Stimulated activated CD8-positive, alpha-beta memory T cell treated with anti-CD3 and anti-CD28 coated beads, Interleukin-4, amount 100 ng/mL, for 4 hours (primary cell): ENCODE measurements around the gene RPS24.
"Not testable (repeated sequence)": the region's sequence is repeated elsewhere in the genome, so short reads cannot be mapped to it uniquely, and the experiment has no call there.

Experiments
- DNase-seq, 2 donors: peaks; one replicate each; pipeline ENCODE4 v3.0.0-alpha.2; 2020; ENCODE audit warnings: low read depth in 2 of 2, low spot score in 1 of 2

The RPS24 gene

DNA sequence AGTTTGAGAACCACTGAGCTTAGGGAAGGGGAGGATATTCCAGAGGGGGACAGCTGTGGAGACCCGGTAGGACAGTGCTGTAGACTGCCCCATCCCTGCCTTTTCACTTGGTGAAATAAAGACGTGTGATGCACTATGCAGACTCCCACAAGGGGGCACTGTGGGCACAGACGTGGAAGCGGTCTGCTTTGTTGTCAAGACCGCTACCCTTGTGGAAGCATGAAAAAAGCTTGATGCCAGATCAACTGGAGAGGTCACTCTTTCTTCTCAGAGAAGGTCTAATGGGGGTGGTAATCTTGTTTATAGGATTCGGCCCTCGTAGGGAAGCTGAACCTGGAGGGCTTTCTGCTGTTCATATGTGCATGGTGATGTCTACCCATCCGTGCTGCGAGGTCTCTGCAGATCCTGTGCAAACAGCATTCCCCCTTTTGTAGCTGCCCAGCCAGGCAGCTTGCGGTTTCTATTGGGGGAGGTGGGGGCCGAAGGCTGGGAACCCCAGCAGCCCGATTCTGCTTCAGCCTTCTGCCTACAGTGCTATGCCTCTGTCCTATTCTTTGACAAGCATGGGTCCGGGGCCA is 13.7 kb downstream of the RPS24 start:
- peak; percentile 45 to 79 for DNase-seq

DNA sequence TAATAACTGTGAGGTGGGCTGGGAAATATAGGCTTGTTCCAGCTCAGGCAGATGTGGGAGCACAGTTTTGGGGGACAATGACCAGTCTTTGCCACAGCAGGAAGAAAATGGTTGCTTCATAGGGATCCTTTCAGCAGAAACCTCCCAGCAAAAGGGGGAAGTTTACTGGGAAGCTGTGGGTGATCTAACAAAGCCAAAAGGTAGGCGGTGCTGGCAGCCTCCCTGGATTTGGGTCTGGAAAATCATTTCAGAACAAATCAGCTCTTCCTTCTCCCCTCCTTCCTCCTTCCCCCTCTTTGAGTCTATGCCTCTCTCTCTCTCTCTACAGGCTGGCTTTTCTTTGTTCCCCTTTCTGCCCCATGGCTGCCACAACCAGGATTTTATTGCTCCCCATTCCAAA is 16.2 kb downstream of the RPS24 start:
- no peak for DNase-seq

DNA sequence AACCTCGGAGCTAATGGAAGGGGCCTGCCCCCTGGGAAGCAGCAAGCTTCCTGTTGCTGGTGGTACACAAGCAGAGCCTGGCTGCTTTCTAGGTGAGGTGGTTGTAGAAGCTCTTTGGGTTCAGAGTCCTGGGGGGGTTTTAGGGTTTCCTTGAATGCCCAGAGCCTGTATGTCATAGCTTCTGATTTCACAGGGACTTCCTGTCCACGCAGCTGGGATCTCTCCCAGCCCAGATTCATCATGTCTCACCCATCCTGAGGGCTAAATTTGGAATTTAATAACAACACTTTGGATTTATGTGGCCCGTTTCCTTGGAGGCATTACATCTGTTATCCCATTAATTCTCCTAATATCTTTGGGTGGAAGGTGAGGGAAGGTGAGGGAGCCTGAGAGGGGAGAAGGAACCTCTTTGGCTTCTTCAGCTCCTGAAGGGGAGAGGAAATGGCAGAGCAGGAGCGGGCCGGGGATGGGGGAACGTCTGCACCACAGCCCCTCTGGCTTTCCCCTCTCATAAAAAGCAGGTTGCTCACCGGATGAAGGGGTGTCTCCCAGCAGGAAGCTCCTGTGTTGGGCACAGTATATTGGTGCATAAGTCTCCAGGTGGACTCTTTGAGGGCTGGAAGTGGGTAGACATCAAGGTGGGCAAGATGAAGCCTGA is 19.7 kb downstream of the RPS24 start:
- no peak for DNase-seq

DNA sequence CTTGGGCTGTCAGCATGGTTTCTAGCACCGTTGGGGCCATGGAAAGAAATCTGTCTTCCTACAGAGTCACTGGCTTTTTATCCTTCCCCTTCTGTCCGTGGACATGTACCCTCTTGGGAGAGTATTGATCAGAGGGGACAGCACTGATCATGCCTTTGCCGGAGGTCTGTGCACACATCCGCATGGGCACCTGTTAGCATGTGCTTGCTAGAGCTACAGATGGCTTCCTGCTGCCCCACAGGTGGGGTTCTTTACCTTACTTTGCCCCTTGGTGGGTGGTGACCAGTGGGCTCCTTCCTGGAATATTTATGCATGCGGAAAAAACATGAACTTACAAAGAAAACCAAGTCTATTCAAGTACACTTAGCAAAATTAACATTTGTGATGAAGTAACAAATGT is 24.9 kb downstream of the RPS24 start:
- no peak for DNase-seq

DNA sequence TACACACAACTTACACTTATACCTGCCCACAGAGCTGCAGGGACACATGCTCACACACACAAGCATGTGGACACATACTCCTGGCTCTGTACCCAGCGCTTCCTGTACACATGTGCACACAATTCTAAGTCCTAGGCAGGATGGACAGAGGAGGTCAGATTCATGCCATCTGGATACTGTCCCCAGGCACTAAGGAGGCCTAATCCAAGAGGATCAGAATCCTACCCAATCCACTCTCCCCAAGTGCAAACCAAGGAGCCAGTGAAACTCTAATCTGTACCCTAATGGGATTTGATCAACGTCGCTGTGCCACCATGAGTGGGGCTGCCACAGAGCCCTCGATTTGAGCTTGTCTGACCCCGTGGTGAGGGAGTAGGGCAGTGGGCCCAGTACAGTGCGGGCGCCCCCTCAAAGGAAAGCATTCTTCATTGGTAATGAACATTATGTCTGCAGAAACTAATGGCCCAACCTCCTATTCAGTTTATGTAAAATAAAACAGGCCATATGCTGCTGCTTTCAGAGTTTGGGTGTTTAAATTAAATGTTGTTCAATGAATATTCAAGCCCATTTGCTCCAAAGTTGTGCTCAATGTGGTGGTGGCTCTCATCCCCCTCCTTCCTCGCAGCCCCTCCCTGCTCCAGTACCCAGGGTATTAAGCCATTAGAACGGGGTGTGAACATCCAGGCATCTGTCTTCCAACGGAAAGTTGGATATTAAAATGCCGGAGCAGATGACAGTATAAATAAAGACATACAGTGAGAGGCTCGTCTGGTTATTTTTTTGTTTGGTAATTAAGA is 26.4 kb downstream of the RPS24 start:
- no peak for DNase-seq

DNA sequence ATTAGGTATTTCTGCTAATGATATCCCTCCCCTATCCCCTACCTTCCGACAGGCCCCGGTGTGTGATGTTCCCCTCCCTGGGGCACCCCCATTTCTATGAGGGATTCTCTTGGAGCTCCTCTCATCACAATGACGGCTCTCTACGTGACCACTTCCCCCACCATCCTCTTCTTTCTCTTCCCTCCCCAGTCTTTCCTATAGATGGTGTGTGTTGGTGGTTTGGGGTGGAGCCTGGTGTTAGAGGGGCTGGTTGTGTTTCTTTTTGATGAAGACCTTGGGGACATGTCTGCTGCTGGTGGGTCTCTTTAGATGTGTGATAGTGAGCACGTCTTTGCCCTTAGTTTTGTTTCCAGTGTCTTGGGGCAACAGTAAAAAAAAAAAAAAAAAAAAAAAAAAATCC is 28.6 kb downstream of the RPS24 start:
- DNase-seq, result no peak

DNA sequence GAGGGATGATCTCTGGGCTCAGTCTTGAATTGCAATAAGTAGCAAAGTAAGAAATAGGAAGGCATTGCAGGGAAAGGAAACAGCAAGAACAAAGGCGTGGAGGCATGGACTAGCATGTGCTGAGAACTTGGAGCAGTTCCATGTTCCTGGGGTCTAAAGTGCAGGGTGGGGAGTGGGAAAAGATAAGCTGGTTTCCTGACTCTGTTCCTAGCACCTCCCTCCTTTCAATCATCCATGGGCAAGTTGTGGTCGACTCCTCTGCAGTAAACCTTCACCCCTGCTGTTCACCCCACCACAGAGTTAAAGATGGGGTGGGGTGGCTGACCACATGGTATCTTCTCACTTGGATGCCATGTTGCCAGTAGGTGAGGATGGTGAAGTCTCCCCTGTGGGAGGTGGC is 29.6 kb downstream of the RPS24 start:
- DNase-seq, result no peak

DNA sequence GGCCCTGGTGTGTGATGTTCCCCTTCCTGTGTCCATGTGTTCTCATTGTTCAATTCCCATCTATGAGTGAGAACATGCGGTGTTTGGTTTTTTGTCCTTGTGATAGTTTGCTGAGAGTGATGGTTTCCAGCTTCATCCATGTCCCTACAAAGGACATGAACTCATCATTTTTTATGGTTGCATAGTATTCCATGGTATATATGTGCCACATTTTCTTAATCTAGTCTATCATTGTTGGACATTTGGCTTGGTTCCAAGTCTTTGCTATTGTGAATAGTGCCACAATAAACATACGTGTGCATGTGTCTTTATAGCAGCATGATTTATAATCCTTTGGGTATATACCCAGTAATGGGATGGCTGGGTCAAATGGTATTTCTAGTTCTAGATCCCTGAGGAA is 31.3 kb downstream of the RPS24 start:
- DNase-seq, result not testable (repeated sequence)

DNA sequence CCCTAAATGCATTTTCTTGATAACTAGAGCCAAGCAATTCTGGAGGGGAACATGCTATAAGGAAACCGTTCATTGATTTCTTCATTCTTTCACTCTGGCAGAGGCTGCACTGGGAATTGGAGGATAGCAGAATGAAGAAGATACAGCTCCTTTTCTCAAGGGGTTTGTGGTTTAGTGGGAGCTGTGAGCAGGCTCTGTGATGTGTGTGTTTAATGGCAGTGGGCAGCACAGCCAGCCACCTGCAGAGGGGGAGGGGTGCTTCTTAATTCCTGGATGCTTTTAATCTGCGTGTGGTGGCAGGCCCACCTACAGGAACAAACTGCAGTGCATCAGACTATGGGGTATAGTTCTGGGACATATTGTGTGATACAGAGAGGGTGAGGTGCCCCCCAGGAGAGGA is 31.9 kb downstream of the RPS24 start:
- DNase-seq, result no peak

DNA sequence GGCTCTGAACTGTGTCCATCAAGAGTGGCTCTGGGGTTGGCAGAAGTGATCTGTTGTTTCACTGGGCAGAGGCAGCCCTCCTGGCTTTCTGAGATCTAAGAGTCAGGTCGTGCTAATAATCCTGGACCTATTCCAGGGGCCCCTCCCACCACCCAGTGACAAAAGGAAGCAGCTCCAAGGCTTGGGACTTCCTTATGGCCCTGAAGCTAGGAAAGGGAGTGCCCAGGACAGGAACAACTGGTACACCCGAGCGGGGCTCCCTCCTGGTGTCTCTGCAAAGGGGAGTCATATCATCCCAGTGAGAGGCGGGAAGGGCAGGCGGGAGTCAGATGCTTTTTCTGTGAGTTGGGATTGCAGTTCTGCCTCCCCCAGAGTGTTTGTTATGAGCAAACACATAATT is 32.3 kb downstream of the RPS24 start:
- DNase-seq, result no peak

DNA sequence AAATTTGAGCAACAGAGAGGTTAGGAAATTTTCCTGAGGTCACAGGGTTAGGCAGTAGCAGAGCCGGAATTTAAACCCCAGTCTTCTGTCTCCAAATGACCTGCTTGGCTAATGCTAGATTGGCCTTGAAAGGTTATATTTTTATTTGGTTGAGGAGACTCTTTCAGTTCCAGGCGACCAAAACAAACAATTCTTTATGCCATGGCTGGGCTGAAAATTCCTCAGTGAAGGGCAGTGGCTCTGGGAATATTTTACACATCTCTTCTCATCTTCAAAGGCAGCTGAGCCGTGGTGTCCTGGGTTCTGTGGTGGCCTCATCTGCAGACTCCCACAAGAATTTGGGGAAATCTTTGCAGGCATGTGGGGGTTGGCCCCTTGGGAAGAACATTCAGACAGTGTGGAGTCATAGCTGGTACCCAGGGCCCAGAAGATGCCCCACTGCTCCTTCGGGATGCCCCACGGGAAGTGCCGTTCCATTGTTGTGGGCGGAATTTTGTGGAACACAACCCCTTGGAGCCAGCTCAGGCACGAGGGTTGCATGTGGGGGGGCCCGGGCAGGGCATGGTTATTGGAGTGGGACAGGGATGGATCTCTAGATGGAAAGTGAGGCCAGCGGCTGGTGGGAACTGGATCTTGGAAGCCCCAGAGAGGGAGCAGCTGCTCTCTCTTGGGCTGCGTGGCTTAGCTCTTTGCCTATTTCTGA is 33.2 kb downstream of the RPS24 start:
- DNase-seq, result no peak

DNA sequence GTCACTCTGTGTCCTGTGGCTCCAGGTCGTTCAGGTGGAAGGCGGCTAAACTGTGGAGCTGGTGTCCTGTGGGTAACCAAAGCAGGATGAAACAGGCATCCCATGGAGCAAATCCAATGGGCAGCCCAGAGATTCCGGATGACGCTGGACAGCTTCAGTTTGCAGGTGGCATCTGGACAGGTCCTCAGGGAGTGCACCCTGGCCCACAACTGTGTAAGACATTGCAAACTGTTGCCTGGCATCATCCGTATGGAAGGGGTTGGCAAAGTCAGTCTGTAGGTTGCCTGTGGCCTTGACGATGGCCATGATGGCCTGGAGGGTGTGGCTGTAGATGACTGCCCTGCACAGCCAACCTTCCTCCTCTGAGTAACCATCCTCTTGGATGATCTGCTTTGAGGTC is 35.5 kb downstream of the RPS24 start:
- no peak for DNase-seq

DNA sequence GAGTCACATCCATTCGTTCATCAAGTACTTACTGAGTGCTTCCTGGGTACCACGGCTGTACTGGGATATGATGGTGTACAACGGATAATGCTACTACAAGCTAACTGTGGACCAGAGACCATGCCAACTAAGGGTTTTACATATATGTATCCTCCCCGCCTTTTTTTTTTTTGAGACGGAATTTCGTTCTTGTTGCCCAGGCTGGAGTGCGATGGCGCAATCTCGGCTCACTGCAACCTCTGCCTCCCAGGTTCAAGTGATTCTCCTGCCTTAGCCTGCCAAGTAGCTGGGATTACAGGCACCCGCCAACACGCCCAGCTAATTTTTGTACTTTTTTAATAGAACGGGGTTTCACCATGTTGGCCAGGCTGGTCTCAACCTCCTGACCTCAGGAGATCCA is 36.4 kb downstream of the RPS24 start:
- not testable (repeated sequence) for DNase-seq

DNA sequence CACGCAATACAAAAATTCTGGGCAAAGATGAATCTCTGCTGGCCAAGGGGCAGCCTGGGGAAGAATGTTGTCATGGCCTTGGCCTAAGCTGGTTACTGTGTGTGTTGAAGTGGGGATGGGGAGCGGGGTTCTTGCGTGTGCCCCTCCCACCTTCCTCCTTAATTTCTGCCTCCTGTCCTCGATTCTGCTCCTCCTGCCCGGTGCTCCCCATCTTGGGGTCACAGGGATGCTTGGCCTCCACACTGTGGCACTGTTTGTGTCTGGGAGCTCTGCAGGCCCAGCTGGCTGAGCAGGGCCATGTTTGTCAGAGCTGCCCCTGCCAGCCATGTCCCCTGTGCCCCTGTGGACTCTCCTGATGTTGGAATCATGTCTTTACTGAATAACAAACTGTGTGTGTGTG is 37.1 kb downstream of the RPS24 start:
- DNase-seq, result no peak

DNA sequence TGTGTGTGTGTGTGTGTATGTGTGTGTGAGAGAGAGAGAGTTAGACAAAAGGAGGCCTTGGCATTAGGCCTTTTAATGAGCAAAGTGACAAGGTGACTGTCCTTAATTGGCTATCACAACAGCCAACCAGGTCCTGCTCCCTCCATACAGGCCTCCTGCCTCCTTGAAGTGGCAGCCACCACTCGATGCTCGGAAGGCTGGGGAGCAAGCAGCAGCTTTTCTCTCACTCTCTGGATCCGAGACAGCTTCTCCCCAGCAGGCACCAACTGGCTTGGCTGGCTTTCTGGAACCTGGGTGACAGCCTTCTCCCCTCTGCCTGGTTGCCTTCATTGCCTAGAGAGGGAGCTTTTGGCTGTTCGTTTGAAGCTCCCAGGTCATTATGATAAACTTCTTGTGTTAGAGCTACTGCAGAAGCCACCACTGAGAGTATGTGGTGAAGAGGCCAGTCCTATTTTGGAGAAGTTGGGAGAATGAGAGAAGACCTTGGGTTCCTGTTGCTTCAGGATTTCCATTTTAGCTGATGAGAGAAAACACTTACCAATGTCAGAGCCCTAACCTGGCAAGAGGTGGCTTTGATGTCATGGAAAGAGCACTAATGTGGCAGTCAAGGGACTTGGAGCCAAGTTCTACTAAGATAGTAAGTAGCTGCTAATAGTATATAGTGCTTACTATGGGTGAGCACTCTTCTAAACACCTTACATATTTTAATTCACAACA is 37.6 kb downstream of the RPS24 start:
- no peak for DNase-seq

DNA sequence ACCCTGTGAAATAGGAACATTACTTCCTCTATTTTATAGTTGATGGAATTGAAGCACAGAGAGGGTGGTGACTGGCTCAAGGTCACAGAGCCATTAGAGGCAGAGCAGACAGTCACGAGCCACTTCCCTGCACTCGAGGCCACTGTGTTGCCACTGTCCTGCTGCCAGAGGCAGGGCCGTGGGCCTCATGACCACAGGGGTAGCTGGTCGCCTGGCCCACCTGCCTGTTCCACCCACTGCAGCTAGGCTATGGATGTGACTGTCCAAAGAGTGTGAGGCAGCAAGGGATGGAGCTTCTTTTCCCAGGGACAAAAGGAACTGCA is 38.2 kb downstream of the RPS24 start:
- no peak for DNase-seq

DNA sequence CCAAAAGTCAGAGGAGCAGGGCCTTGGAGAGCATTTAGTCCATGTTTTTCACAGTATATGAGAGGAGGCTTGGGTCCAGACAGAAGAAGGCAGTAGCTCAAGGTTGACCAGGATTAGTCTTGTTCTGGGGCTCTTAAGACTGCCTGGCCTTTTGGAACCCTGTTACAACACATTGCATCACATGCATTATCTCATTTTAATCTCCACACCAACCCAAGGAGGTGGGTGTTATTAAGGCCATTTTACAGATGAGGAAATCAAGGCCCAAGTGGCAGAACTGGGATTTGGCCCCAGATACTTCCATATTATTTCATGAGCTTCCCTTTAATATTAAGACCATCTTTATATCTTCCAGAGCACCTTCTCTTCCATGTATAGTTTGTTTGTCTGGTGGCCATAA is 38.8 kb downstream of the RPS24 start:
- DNase-seq, result no peak

DNA sequence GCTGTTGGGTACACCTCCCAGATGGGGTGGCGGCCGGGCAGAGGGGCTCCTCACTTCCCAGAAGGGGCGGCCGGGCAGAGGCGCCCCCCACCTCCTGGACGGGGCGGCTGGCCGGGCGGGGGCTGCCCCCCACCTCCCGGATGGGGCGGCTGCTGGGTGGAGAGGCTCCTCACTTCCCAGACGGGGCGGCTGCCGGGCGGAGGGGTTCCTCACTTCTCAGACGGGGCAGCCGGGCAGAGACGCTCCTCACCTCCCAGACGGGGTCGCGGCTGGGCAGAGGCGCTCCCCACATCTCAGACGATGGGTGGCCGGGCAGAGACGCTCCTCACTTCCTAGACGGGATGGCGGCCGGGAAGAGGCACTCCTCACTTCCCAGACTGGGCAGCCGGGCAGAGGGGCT is 42.1 kb downstream of the RPS24 start:
- DNase-seq, result not testable (repeated sequence)

DNA sequence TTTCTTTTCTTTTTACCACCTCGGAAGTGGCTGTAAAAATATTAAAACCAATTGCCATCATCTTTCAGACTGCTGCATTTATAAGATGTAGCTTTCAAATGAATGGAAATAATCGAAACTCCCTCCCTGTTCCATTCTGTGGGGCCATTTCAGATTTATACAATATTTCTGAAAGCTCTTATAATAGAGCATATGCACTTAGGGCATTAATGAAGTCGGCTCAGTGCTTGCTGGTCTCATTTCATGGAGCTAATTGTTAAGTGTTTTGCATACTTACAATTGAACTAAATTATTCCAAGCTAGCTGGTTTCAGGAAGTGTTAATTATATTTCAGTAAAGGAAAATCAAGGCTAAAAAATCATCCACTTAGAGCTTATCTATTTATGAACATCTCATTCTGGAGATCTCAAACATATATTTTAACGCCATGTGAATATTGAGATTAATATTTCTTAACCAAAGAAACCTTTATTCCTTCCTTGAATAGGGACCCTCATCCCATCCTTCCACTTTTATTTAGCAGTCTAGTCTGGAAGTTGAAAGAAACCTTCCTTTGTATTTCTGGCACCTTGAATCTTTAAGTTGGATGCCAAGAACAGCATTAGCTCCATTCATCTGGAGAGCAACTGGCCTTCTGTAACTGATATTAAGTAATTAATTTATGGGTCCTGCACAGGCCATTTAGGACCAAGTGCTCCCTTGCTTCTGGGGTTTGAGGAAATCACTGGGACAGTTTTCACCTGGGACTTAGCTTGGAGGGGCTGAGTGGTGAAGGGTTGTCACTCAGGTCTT is 45.1 kb downstream of the RPS24 start:
- no peak for DNase-seq

DNA sequence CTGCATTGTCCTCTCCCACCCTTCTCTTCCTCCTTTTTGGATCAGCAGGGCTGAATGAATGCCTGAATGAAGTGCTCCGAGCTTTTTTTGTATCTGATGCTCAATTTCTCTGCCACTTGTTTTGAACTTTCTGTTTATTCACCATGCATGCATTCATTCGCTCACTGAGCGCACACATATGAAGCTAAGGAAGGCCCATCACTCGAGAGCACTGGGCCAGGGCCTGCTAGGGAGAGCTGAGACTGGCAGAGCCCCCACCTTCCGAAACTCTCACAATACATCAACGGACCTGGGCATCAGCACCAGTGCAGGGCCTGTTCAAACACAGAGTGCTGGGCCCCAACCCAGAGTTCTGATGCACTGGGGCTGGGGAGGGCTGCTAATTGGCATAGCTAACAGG is 45.7 kb downstream of the RPS24 start:
- no peak for DNase-seq

DNA sequence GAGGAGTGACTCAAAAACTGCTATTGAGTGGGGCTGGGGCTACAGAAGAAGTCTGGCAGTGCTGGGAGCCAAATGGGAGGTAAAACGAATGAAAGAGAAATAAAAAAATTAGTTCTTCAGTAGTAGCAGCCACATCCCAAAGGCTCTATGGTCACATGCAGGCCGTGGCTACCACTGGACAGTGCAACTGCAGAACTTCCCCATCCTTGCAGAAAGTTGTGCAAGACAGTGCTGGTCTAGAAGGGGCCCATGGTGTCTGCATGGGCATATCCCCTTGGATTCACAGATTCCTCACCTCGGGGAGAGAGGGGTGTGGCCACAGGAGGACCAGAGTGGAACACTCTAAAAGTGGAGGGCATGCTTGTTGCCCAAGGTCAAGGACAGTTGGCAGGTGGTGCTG is 47.6 kb downstream of the RPS24 start:
- no peak for DNase-seq
